Astrocyte (in vitro differentiated cells and primary cell): ENCODE results near the gene RFLNA. TPM values are rescaled to one million over a fixed set of nuclear protein-coding genes. Genes with fewer than 3 reads are reported as not detected.
A peak's percentile ranks its signal among the peaks of the same experiment; 100 is the strongest.

Experiments
- DNase-seq: peaks from one replicate; pipeline ENCODE4 v3.0.0-alpha.2; 2010; ENCODE audit warnings: low read depth
- FAIRE-seq: peaks from 2 replicates; lab custom pipeline; 2011; peaks lifted over from hg19 to GRCh38; lab: Jason Lieb, UNC
- H2AFZ ChIP-seq: 2 replicates; pipeline ENCODE4 v1.6.0; 2012; ENCODE audit warnings: low read depth, low read length, inconsistent platforms
- H3K27ac ChIP-seq: 2 replicates; pipeline ENCODE4 v1.5.1; 2011; ENCODE audit warnings: low read depth, low read length, inconsistent platforms
- H3K27me3 ChIP-seq: 2 replicates; pipeline ENCODE4 v1.6.0; 2011; ENCODE audit warnings: low read length, inconsistent platforms; ENCODE audit not compliant: insufficient read depth
- H3K36me3 ChIP-seq: 2 replicates; pipeline ENCODE4 v1.5.1; 2011; ENCODE audit warnings: low read length, inconsistent platforms; ENCODE audit not compliant: insufficient read depth
- H3K4me1 ChIP-seq: 2 replicates; pipeline ENCODE4 v1.5.1; 2011; ENCODE audit warnings: low read length, inconsistent platforms; ENCODE audit not compliant: insufficient read depth
- H3K4me2 ChIP-seq: 2 replicates; pipeline ENCODE4 v1.6.0; 2012; ENCODE audit warnings: low read length, inconsistent platforms
- H3K4me3 ChIP-seq: 2 replicates; pipeline ENCODE4 v1.5.1; 2011; ENCODE audit warnings: low read depth, mild to moderate bottlenecking, low read length, inconsistent platforms; ENCODE audit not compliant: insufficient read depth
- H3K79me2 ChIP-seq: 2 replicates; pipeline ENCODE4 v1.6.0; 2012; ENCODE audit warnings: mild to moderate bottlenecking, low read length, inconsistent platforms; ENCODE audit not compliant: insufficient read depth
- H3K9ac ChIP-seq: 2 replicates; pipeline ENCODE4 v1.6.0; 2012; ENCODE audit warnings: mild to moderate bottlenecking, low read length, inconsistent platforms
- H3K9me3 ChIP-seq: 2 replicates; pipeline ENCODE4 v1.5.1; 2012; ENCODE audit warnings: low read depth, mild to moderate bottlenecking, low read length, inconsistent platforms; ENCODE audit not compliant: insufficient read depth
- H4K20me1 ChIP-seq: 2 replicates; pipeline ENCODE4 v1.6.0; 2012; ENCODE audit warnings: low read length, inconsistent platforms; ENCODE audit not compliant: insufficient read depth
- H3K27ac Mint-ChIP-seq: one replicate; pipeline ENCODE4 v1.8.0; 2021; ENCODE audit warnings: mild to moderate bottlenecking, mixed read lengths; ENCODE audit not compliant: unreplicated experiment
- H3K27me3 Mint-ChIP-seq: one replicate; pipeline ENCODE4 v1.8.0; 2021; ENCODE audit warnings: low read depth, mixed read lengths; ENCODE audit not compliant: unreplicated experiment
- H3K36me3 Mint-ChIP-seq: one replicate; pipeline ENCODE4 v1.8.0; 2021; ENCODE audit warnings: low read depth, mixed read lengths; ENCODE audit not compliant: unreplicated experiment
- H3K4me1 Mint-ChIP-seq: one replicate; pipeline ENCODE4 v1.8.0; 2021; ENCODE audit warnings: low read depth, mixed read lengths; ENCODE audit not compliant: unreplicated experiment
- H3K4me3 Mint-ChIP-seq: one replicate; pipeline ENCODE4 v1.8.0; 2021; ENCODE audit warnings: mild to moderate bottlenecking, moderate library complexity, mixed read lengths; ENCODE audit not compliant: unreplicated experiment
- H3K9me3 Mint-ChIP-seq: one replicate; pipeline ENCODE4 v1.8.0; 2021; ENCODE audit warnings: mild to moderate bottlenecking, mixed read lengths; ENCODE audit not compliant: unreplicated experiment
- CTCF ChIP-seq: IDR thresholded peaks from 2 replicates; pipeline ENCODE4 v1.5.1; 2011; ENCODE audit warnings: low read depth, mild to moderate bottlenecking, inconsistent platforms, low read length, moderate library complexity; ENCODE audit not compliant: insufficient read depth
- EZH2 ChIP-seq: IDR thresholded peaks from 2 replicates; pipeline ENCODE4 v1.6.1; 2012; ENCODE audit warnings: mild to moderate bottlenecking, low read length, inconsistent platforms; ENCODE audit not compliant: insufficient read depth
- total RNA-seq: library from RNA; stranded (reverse); gene quantifications from 2 replicates; pipeline ENCODE4 v1.2.1, GENCODE V29; 2021

The RFLNA gene
- total RNA-seq, 1 donor from 2014 or later: 1.8 TPM

- Histone ChIP-seq H3K4me2 (no peak overlapping the region), H4K20me1 (no peaks in the 10 kb centered on the region), H3K4me1 (no peaks in the 10 kb centered on the region), H3K9ac (no peak overlapping the region), H3K36me3 (no peaks in the 10 kb centered on the region), H3K79me2 (no peaks in the 10 kb centered on the region), H3K27me3 (peaks cover 42% of the 10 kb centered on the region), H3K4me3 (no peak overlapping the region), H3K27ac (no peak overlapping the region), H2AFZ (no peak overlapping the region), H3K9me3 (peaks cover 7% of the 10 kb centered on the region)
- Mint-ChIP-seq H3K9me3 (peaks cover 4% of the 10 kb centered on the region), H3K4me3 (no peak overlapping the region), H3K27me3 (peaks cover 9% of the 10 kb centered on the region), H3K4me1 (peaks cover 11% of the 10 kb centered on the region), H3K36me3 (no peaks in the 10 kb centered on the region), H3K27ac (no peak overlapping the region)
- no peak for TF ChIP-seq CTCF
- TF ChIP-seq EZH2: peak; percentile 30
- DNase-seq (no peak), FAIRE-seq (no peak)
These were observed 15.6 kb upstream of the RFLNA start for GRCh38 chr12:124279315-124279714.

- Histone ChIP-seq H3K79me2 (no peaks in the 10 kb centered on the region), H3K4me1 (no peaks in the 10 kb centered on the region), H2AFZ (no peak overlapping the region), H3K36me3 (no peaks in the 10 kb centered on the region), H3K27me3 (peaks cover 42% of the 10 kb centered on the region), H3K9me3 (peaks cover 12% of the 10 kb centered on the region), H3K27ac (no peak overlapping the region), H4K20me1 (no peaks in the 10 kb centered on the region), H3K9ac (no peak overlapping the region), H3K4me3 (no peak overlapping the region), H3K4me2 (no peak overlapping the region)
- H3K4me1 Mint-ChIP-seq: peaks cover 11% of the 10 kb centered on the region
- no peaks in the 10 kb centered on the region for H3K36me3 Mint-ChIP-seq
- H3K4me3 Mint-ChIP-seq: no peak overlapping the region
- H3K27me3 Mint-ChIP-seq: peaks cover 9% of the 10 kb centered on the region
- H3K9me3 Mint-ChIP-seq: peaks cover 10% of the 10 kb centered on the region
- TF ChIP-seq EZH2: no peak
- TF ChIP-seq CTCF: no peak
- H3K27ac Mint-ChIP-seq: no peak overlapping the region
- FAIRE-seq: no peak
- DNase-seq: no peak
These were observed 15.0 kb upstream of the RFLNA start for GRCh38 chr12:124279846-124280360.

GRCh38 chr12:124281309-124281708 lies 13.6 kb upstream of the RFLNA start:
- H3K9me3 ChIP-seq: peaks cover 16% of the 10 kb centered on the region
- no peak overlapping the region for H3K27ac ChIP-seq
- FAIRE-seq: no peak
- H3K27me3 ChIP-seq: peaks cover 44% of the 10 kb centered on the region
- H2AFZ ChIP-seq: no peak overlapping the region
- peaks cover 13% of the 10 kb centered on the region for H3K27me3 Mint-ChIP-seq
- peaks cover 13% of the 10 kb centered on the region for H3K9me3 Mint-ChIP-seq
- H3K4me2 ChIP-seq: no peak overlapping the region
- no peak overlapping the region for H3K27ac Mint-ChIP-seq
- no peak for TF ChIP-seq EZH2
- no peak for TF ChIP-seq CTCF
- H3K36me3 ChIP-seq: no peaks in the 10 kb centered on the region
- no peaks in the 10 kb centered on the region for H3K4me1 ChIP-seq
- no peak overlapping the region for H3K4me3 ChIP-seq
- no peaks in the 10 kb centered on the region for H3K79me2 ChIP-seq
- H3K4me3 Mint-ChIP-seq: no peak overlapping the region
- H3K36me3 Mint-ChIP-seq: no peaks in the 10 kb centered on the region
- no peak overlapping the region for H3K9ac ChIP-seq
- no peak for DNase-seq
- H4K20me1 ChIP-seq: no peaks in the 10 kb centered on the region
- H3K4me1 Mint-ChIP-seq: peaks cover 11% of the 10 kb centered on the region
